GM12864 (cell line): ENCODE data around the gene UPF1.

Experiments used
- DNase-seq: peaks from one replicate; pipeline ENCODE4 v3.0.0-alpha.2; 2011; ENCODE audit warnings: low read depth
- H3K4me3 ChIP-seq: 2 replicates; pipeline ENCODE4 v1.5.1; 2011; ENCODE audit warnings: mild to moderate bottlenecking, low read depth, low read length, control low read depth
- CTCF ChIP-seq: IDR thresholded peaks from 2 replicates; pipeline ENCODE4 v1.5.1; 2011; ENCODE audit warnings: low read depth, mild to moderate bottlenecking, moderate library complexity, low read length, control low read depth, inconsistent platforms; ENCODE audit errors: missing control alignments

Gene UPF1

GRCh38 chr19:18799389-18799970 lies 32.3 kb upstream of the UPF1 start:
- no peak overlapping the region for H3K4me3 ChIP-seq
- TF ChIP-seq CTCF: no peak
- no peak for DNase-seq

GRCh38 chr19:18800079-18800478 lies 31.7 kb upstream of the UPF1 start:
- no peak overlapping the region for H3K4me3 ChIP-seq
- TF ChIP-seq CTCF: no peak
- no peak for DNase-seq

- DNase-seq: no peak
- TF ChIP-seq CTCF: no peak
- H3K4me3 ChIP-seq: no peak overlapping the region
Observed at GRCh38 chr19:18800636-18801035, 31.1 kb upstream of the UPF1 start.

- no peak overlapping the region for H3K4me3 ChIP-seq
- DNase-seq: no peak
- no peak for TF ChIP-seq CTCF
Observed at GRCh38 chr19:18802354-18802753, 29.4 kb upstream of the UPF1 start.

GRCh38 chr19:18803550-18804138 lies 28.1 kb upstream of the UPF1 start:
- DNase-seq: no peak
- H3K4me3 ChIP-seq: no peak overlapping the region

GRCh38 chr19:18804139-18804601 lies 27.6 kb upstream of the UPF1 start:
- TF ChIP-seq CTCF: no peak
- no peak for DNase-seq
- no peak overlapping the region for H3K4me3 ChIP-seq

More at GRCh38 chr19:18803550-18804138, 28.1 kb upstream of the UPF1 start:
- TF ChIP-seq CTCF: no peak

- no peak overlapping the region for H3K4me3 ChIP-seq
- no peak for DNase-seq
- TF ChIP-seq CTCF: no peak
Observed at GRCh38 chr19:18804643-18805042, 27.1 kb upstream of the UPF1 start.
